Spleen (tissue), 7 donors: Measurements from ENCODE around the gene TCF3.

Experiments used
- CTCF ChIP-seq, 11 experiments: fragments of 200-600 bp in 7 of 11; fragments of 450-650 bp in 4 of 11; sonication (generic) in 4 of 11; IDR thresholded peaks in 8 of 11; conservative IDR thresholded peaks in 3 of 11; 1 replicate in 7 of 11; 2 replicates in 4 of 11; pipeline versions ENCODE4 v1.4.0 to v1.8.0; 2016 to 2021; ENCODE audit warnings: antibody characterized with exemption in 11 of 11, inconsistent platforms in 4 of 11, mild to moderate bottlenecking in 1 of 11
- POLR2A ChIP-seq, 3 donors: fragments of 450-650 bp; IDR thresholded peaks; one replicate each; pipeline ENCODE4 v1.5.1; 2017; ENCODE audit warnings: antibody characterized with exemption in 3 of 3, mild to moderate bottlenecking in 1 of 3
- POLR2AphosphoS5 ChIP-seq, 3 donors: sonication (generic); formaldehyde crosslinking; IDR thresholded peaks; one replicate each; pipeline ENCODE4 v1.5.1; 2017; ENCODE audit warnings: antibody characterized with exemption in 3 of 3
- donor health status: DM: no; HTN: no; CAD: no; lungs with moderate emphysema.
- donor health status: DM: no; HTN: no; CAD: no.
- donor health status: DM: no; HTN: no; CAD: no.

GRCh38 chr19:1576242-1577089, 75.9 kb downstream of the TCF3 start:
- TF ChIP-seq POLR2A (IDR thresholded peaks at IDR 0.05) (no peak), CTCF (IDR thresholded peaks at IDR 0.05 in 8 of 11, conservative IDR thresholded peaks at IDR 0.05 in 3 of 11) (no peak), POLR2AphosphoS5 (IDR thresholded peaks at IDR 0.05) (peak in 1 of 3 donors; percentile 41)
